CD4-positive, alpha-beta T cell (primary cell): ENCODE measurements around the gene PCP2. TPM values are rescaled to one million over a fixed set of nuclear protein-coding genes. Genes with fewer than 3 reads are reported as not detected.
A peak's percentile ranks its signal among the peaks of the same experiment; 100 is the strongest.

Source experiments
- ATAC-seq: fragments of 200-7000 bp; cut with Tn5 transposase; one replicate; pipeline ENCODE4 v1.10.0; 2022; ENCODE audit warnings: mild to moderate bottlenecking; ENCODE audit not compliant: poor library complexity
- CTCF ChIA-PET: fragments of 350-600 bp; sonication (Branson Sonifier 250); formaldehyde crosslinking; loops from one replicate; lab custom pipeline; 2021; ENCODE audit warnings: antibody characterized with exemption, inconsistent platforms; lab: Charles Lee
- POLR2A ChIA-PET: fragments of 350-600 bp; sonication (Branson Sonifier 250); formaldehyde crosslinking; loops from one replicate; lab custom pipeline; 2021; ENCODE audit warnings: antibody characterized with exemption, inconsistent platforms; lab: Charles Lee
- DNase-seq, 14 experiments: peaks; one replicate each; pipeline ENCODE4 v3.0.0-alpha.2; 2013 to 2020; ENCODE audit warnings: mixed read lengths in 2 of 14
- H3K27ac ChIP-seq, 2 donors: one replicate each; pipeline versions ENCODE4 v1.5.1 to v1.7.0; 2013; ENCODE audit warnings: low read length in 2 of 2, low read depth in 1 of 2, mild to moderate bottlenecking in 1 of 2
- H3K27me3 ChIP-seq, 2 experiments: 1 replicate in 1 of 2; 2 replicates in 1 of 2; pipeline versions ENCODE4 v1.6.1 to v1.7.0; 2013; ENCODE audit warnings: low read length in 2 of 2, control low read depth in 1 of 2, mild to moderate bottlenecking in 1 of 2, moderate library complexity in 1 of 2; ENCODE audit not compliant: insufficient read depth in 2 of 2, control insufficient read depth in 1 of 2
- H3K36me3 ChIP-seq: one replicate; pipeline ENCODE4 v1.6.1; 2013; ENCODE audit warnings: low read length, control low read depth; ENCODE audit not compliant: insufficient read depth
- H3K4me1 ChIP-seq: one replicate; pipeline ENCODE4 v1.6.1; 2013; ENCODE audit warnings: low read length, control low read depth; ENCODE audit not compliant: insufficient read depth
- H3K4me3 ChIP-seq: one replicate; pipeline ENCODE4 v1.5.1; 2013; ENCODE audit warnings: mild to moderate bottlenecking, low read length, moderate library complexity
- H3K9me3 ChIP-seq, 2 experiments: 1 replicate in 1 of 2; 2 replicates in 1 of 2; pipeline versions ENCODE4 v1.6.1 to v1.7.0; 2013; ENCODE audit warnings: low read length in 2 of 2, mild to moderate bottlenecking in 2 of 2, control low read depth in 1 of 2, moderate library complexity in 1 of 2; ENCODE audit not compliant: control insufficient read depth in 1 of 2, insufficient read depth in 1 of 2
- H3K27ac Mint-ChIP-seq: one replicate; pipeline ENCODE4 v1.8.0; 2020; ENCODE audit warnings: mixed read lengths
- H3K27me3 Mint-ChIP-seq: one replicate; pipeline ENCODE4 v1.8.0; 2021; ENCODE audit warnings: mixed read lengths
- H3K36me3 Mint-ChIP-seq: one replicate; pipeline ENCODE4 v1.8.0; 2021; ENCODE audit warnings: low read depth, mixed read lengths
- H3K4me1 Mint-ChIP-seq: one replicate; pipeline ENCODE4 v1.8.0; 2021; ENCODE audit warnings: low read depth, mixed read lengths
- H3K4me3 Mint-ChIP-seq: one replicate; pipeline ENCODE4 v1.8.0; 2020; ENCODE audit warnings: mild to moderate bottlenecking, mixed read lengths
- H3K9me3 Mint-ChIP-seq: one replicate; pipeline ENCODE4 v1.8.0; 2020; ENCODE audit warnings: mixed read lengths
- intact Hi-C, 2 experiments: fragments of 100-400 bp; cut with DNase I in 1 of 2; cut with micrococcal nuclease in 1 of 2; formaldehyde crosslinking; loops; one replicate each; pipeline versions ENCODE4 v1.15.1 to v1.9.0; 2023 to 2025; cut with DNase I, micrococcal nuclease
- total RNA-seq, 174 experiments: library from RNA in 2 of 174; stranded (reverse) in 2 of 174; gene quantifications; one replicate each; pipeline ENCODE4 v1.2.3 and lab custom pipeline; 2021 to 2026
- TF ChIP-seq, protein P1 (sequence below): fragments of 200-600 bp; IDR thresholded peaks from one replicate; pipeline ENCODE4 v1.8.0; 2022; ENCODE audit warnings: antibody characterized with exemption, mild to moderate bottlenecking

Gene PCP2
- total RNA-seq, 2 experiments from 2014 or later, result 1.9 to 2.1 TPM

DNA sequence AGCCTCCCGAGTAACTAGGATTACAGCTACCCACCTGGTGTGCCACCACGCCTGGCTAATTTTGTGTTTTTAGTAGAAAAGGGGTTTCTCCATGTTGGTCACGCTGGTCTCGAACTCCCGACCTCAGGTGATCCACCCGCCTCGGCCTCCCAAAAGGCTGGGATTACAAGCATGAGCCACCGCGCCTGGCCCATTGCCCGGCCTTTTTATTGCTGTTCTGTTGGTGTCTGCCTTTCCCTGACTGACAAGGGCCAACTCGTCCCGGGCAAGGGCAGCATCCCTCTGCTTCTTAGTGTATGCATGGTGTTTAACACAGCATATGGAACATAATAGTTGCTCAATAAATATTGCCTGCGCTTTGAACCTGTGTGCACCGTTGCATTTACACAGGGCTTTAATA, 29.1 kb upstream of the PCP2 start:
- ChIA-PET POLR2A (no interaction called here), CTCF (interaction anchor here (0.7 kb wide), 1 partner anchor 504 kb away, joined by 3 read pairs; no protein-coding TSS in a partner anchor)
- no peaks in the 10 kb centered on the region for H3K9me3 Mint-ChIP-seq

GRCh38 chr19:7661744-7662538, 28.4 kb upstream of the PCP2 start:
- no peaks in the 10 kb centered on the region for H3K36me3 ChIP-seq
- no peak overlapping the region for H3K27ac Mint-ChIP-seq
- ChIA-PET POLR2A (no interaction called here), CTCF (interaction anchor here (0.7 kb wide), 1 partner anchor 503 kb away, joined by 3 read pairs; no protein-coding TSS in a partner anchor)
- H3K27ac ChIP-seq, result no peak overlapping the region
- peaks cover 20% of the 10 kb centered on the region for H3K4me1 ChIP-seq
- TF ChIP-seq, protein P1, sequence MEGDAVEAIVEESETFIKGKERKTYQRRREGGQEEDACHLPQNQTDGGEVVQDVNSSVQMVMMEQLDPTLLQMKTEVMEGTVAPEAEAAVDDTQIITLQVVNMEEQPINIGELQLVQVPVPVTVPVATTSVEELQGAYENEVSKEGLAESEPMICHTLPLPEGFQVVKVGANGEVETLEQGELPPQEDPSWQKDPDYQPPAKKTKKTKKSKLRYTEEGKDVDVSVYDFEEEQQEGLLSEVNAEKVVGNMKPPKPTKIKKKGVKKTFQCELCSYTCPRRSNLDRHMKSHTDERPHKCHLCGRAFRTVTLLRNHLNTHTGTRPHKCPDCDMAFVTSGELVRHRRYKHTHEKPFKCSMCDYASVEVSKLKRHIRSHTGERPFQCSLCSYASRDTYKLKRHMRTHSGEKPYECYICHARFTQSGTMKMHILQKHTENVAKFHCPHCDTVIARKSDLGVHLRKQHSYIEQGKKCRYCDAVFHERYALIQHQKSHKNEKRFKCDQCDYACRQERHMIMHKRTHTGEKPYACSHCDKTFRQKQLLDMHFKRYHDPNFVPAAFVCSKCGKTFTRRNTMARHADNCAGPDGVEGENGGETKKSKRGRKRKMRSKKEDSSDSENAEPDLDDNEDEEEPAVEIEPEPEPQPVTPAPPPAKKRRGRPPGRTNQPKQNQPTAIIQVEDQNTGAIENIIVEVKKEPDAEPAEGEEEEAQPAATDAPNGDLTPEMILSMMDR, result no peak
- no peak overlapping the region for H3K4me3 ChIP-seq
- H3K27me3 ChIP-seq, result no peaks in the 10 kb centered on the region
- ATAC-seq (no peak), DNase-seq (no peak)
- peaks cover 3% of the 10 kb centered on the region for H3K27me3 Mint-ChIP-seq
- H3K4me3 Mint-ChIP-seq, result no peak overlapping the region
- peaks cover 13% of the 10 kb centered on the region for H3K4me1 Mint-ChIP-seq
- intact Hi-C loops, result no loop called here
- no peaks in the 10 kb centered on the region for H3K9me3 Mint-ChIP-seq
- no peaks in the 10 kb centered on the region for H3K9me3 ChIP-seq
- H3K36me3 Mint-ChIP-seq, result no peaks in the 10 kb centered on the region

More for the DNA sequence above, 29.1 kb upstream of the PCP2 start:
- ATAC-seq (no peak), DNase-seq (no peak)
- Histone ChIP-seq H3K4me1 (peaks cover 13% of the 10 kb centered on the region), H3K4me3 (no peak overlapping the region), H3K36me3 (no peaks in the 10 kb centered on the region), H3K27me3 (no peaks in the 10 kb centered on the region), H3K9me3 (no peaks in the 10 kb centered on the region), H3K27ac (no peak overlapping the region)
- Mint-ChIP-seq H3K4me3 (no peak overlapping the region), H3K27ac (no peak overlapping the region), H3K4me1 (peaks cover 8% of the 10 kb centered on the region), H3K36me3 (no peaks in the 10 kb centered on the region), H3K27me3 (peaks cover 6% of the 10 kb centered on the region)
- TF ChIP-seq, protein P1, result no peak
- intact Hi-C loops, result no loop called here

GRCh38 chr19:7658219-7658686, 24.7 kb upstream of the PCP2 start:
- intact Hi-C loops, result loop anchor here in 1 of 2 experiments (10.0 kb wide), 1 partner anchor 553 kb away; no protein-coding TSS in a partner anchor
- H3K27ac Mint-ChIP-seq, result peak overlapping the region; percentile 72
- Histone ChIP-seq H3K4me3 (peak overlapping the region; percentile 40), H3K36me3 (no peaks in the 10 kb centered on the region), H3K27me3 (no peaks in the 10 kb centered on the region), H3K9me3 (no peaks in the 10 kb centered on the region), H3K4me1 (peaks cover 20% of the 10 kb centered on the region), H3K27ac (peak overlapping the region in 1 of 2 donors; percentile 52)
- ATAC-seq (peak; percentile 95), DNase-seq (peak in 6 of 14 experiments; percentile 27 to 76 (median 60))
- H3K4me1 Mint-ChIP-seq, result peaks cover 14% of the 10 kb centered on the region
- ChIA-PET CTCF (interaction anchor here (1.0 to 1.4 kb wide), 3 partner anchors 22 to 141 kb away, joined by 3 to 9 read pairs (median 3); partner anchors contain the start of gene TRAPPC5), POLR2A (interaction anchor here (0.8 to 1.2 kb wide), 2 partner anchors 25 to 31 kb away, joined by 3 read pairs; partner anchors contain the start of gene PCP2)
- peak overlapping the region; percentile 70 for H3K4me3 Mint-ChIP-seq
- H3K27me3 Mint-ChIP-seq, result no peaks in the 10 kb centered on the region
- no peaks in the 10 kb centered on the region for H3K36me3 Mint-ChIP-seq
- TF ChIP-seq, protein P1, result no peak
- no peaks in the 10 kb centered on the region for H3K9me3 Mint-ChIP-seq
